A673 (cell line): ENCODE results near the gene RASGEF1C. TPM values are rescaled to one million over a fixed set of nuclear protein-coding genes. Genes with fewer than 3 reads are reported as not detected.

Experiments
- BruUV-seq: library from RNA; stranded (reverse); fragments of 400-500 nt; replicated peaks from 2 replicates; lab custom pipeline; 2021; lab: Mats Ljungman, UMichigan
- CTCF ChIA-PET: fragments of 300-600 bp; sonication (Branson Sonifier 250); formaldehyde crosslinking; loops from one replicate; lab custom pipeline; 2022; ENCODE audit warnings: antibody characterized with exemption; lab: Charles Lee
- POLR2A ChIA-PET: fragments of 300-600 bp; sonication (Branson Sonifier 250); formaldehyde crosslinking; loops from one replicate; lab custom pipeline; 2022; ENCODE audit warnings: antibody characterized with exemption; ENCODE audit not compliant: low non-redundant PET; lab: Charles Lee
- DNase-seq: peaks from one replicate; pipeline ENCODE4 v3.0.0-alpha.2; 2015; ENCODE audit warnings: low spot score
- H3K27ac ChIP-seq: fragments of 200-600 bp; sonication (generic); 2 replicates; pipeline ENCODE4 v1.5.1; 2016; ENCODE audit warnings: mixed run types, low read depth, mild to moderate bottlenecking, mixed read lengths, antibody characterized with exemption, low read length; ENCODE audit not compliant: poor library complexity, severe bottlenecking
- H3K27me3 ChIP-seq: fragments of 200-600 bp; sonication (generic); replicated peaks from 2 replicates; pipeline ENCODE4 v1.6.1; 2017; ENCODE audit warnings: mixed run types, low read depth, mild to moderate bottlenecking, mixed read lengths, antibody characterized with exemption, low read length; ENCODE audit not compliant: insufficient read depth, poor library complexity
- H3K36me3 ChIP-seq: fragments of 200-600 bp; sonication (generic); 2 replicates; pipeline ENCODE4 v1.6.1; 2016; ENCODE audit warnings: mixed run types, mild to moderate bottlenecking, mixed read lengths, antibody characterized with exemption, low read length; ENCODE audit not compliant: insufficient read depth, poor library complexity, severe bottlenecking
- H3K4me1 ChIP-seq: fragments of 200-600 bp; sonication (generic); 2 replicates; pipeline ENCODE4 v1.6.1; 2017; ENCODE audit warnings: mixed run types, mild to moderate bottlenecking, mixed read lengths, antibody characterized with exemption, low read length; ENCODE audit not compliant: insufficient read depth, poor library complexity, severe bottlenecking
- H3K4me3 ChIP-seq: fragments of 200-600 bp; sonication (generic); 2 replicates; pipeline ENCODE4 v1.5.1; 2016; ENCODE audit warnings: low read depth, mixed run types, mild to moderate bottlenecking, mixed read lengths, low read length; ENCODE audit not compliant: poor library complexity, severe bottlenecking
- H3K9me3 ChIP-seq: fragments of 200-600 bp; sonication (generic); 2 replicates; pipeline ENCODE4 v1.6.1; 2016; ENCODE audit warnings: mixed run types, low read depth, mild to moderate bottlenecking, mixed read lengths, antibody characterized with exemption, low read length; ENCODE audit not compliant: poor library complexity, severe bottlenecking
- CTCF ChIP-seq: fragments of 300-800, 200-600 bp; sonication (generic); conservative IDR thresholded peaks from 2 replicates; pipeline ENCODE4 v1.5.1; 2017; ENCODE audit warnings: low read depth, mild to moderate bottlenecking, antibody characterized with exemption, low read length, moderate library complexity, mixed read lengths
- EZH2 ChIP-seq: fragments of 200-600 bp; sonication (generic); IDR thresholded peaks from 2 replicates; pipeline ENCODE4 v1.6.1; 2017; ENCODE audit warnings: borderline replicate concordance, low read depth, mild to moderate bottlenecking, mixed read lengths, antibody characterized with exemption, low read length; ENCODE audit not compliant: poor library complexity, severe bottlenecking
- intact Hi-C: fragments of 100-400 bp; cut with micrococcal nuclease; formaldehyde crosslinking; loops from one replicate; pipeline ENCODE4 v1.10.0; 2022; ENCODE audit not compliant: unreplicated experiment
- total RNA-seq: library from RNA; stranded (reverse); gene quantifications from 2 replicates; pipeline ENCODE4 v1.2.3, GENCODE V29; 2021

RASGEF1C gene
- total RNA-seq, 1 experiment from 2014 or later, result not detected

DNA sequence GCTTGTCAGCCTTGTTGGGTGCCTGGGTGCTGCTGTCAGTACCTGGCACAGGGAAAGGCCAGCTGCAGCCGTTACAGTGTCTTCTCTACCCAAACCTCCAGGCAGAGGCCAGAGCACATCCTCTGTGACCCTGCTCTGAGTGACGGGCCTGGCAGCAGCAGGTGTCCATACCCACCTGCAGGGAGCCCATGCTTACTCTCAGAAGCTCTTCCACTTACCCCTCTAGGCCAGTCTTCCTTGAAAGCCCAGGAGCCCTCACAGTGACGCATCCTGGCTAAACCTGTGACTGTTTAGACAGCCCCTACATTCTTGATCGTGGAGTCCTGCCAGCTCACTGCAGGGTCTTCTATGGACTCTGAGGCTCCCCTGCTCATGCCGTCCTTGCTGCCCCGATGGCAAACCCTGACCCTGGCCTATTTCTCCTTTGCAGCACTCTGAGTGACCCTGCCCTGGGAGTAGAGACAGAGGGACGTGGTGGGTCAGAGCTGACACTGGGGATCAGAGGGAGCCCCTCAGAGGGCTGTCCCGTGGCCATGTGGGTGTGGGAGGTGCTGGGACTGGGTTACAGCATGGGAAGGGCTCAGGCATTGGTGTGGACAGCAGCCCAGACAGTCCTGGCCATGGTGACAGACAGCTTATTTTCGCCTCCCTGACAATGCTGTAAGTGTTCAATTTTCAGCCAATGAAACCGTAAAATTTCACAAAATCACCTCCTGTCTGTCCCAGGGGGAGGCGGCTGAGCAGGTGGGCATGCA is 69.9 kb downstream of the RASGEF1C start:
- DNase-seq, result no peak
- BruUV-seq, result no TSS peak
- H3K9me3 ChIP-seq, result no peaks in the 10 kb centered on the region
- no peaks in the 10 kb centered on the region for H3K36me3 ChIP-seq
- intact Hi-C loops, result no loop called here
- TF ChIP-seq EZH2 (no peak), CTCF (no peak)
- H3K4me1 ChIP-seq, result no peaks in the 10 kb centered on the region
- ChIA-PET CTCF (no interaction called here), POLR2A (no interaction called here)
- H3K27me3 ChIP-seq, result no peaks in the 10 kb centered on the region
- no peak overlapping the region for H3K4me3 ChIP-seq
- H3K27ac ChIP-seq, result no peak overlapping the region

DNA sequence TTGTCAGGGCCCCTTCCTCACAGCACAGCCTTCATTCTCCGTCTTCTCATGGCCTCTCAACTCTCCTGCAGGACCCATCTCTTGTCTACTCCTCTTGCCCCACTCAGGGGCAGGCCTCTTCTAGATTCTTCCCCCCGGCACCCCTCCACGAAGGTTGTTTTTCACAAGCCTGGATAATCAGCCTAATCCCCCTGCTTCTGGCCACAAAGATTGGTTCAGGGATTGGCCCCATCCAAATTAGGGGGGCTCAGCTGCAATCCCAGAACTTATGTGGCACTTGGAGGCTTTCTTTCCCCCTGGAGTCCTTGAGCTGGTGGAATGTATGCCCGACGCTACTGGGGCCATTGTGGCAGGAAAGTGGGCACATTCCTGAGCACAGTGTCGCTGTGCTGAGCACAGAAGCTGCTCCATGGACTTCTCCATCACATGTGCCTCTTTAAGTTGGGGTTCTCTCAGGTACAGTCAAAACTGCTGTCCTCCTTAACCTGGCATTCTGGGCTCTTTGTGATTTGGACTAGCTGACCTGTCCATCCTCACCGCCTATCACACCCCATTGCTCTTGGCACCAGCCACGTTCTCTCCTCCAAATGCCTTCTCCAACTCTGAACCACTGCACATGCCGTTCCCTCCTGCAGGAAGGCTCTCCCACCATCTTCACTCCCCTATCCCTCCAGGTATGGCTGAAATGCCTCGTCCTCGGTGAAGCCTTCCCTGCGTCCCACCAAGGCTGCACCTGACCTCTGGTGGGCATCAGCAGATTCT is 70.6 kb downstream of the RASGEF1C start:
- no peaks in the 10 kb centered on the region for H3K27me3 ChIP-seq
- no peak for TF ChIP-seq CTCF
- no peak for TF ChIP-seq EZH2
- H3K9me3 ChIP-seq, result no peaks in the 10 kb centered on the region
- H3K4me3 ChIP-seq, result no peak overlapping the region
- no peaks in the 10 kb centered on the region for H3K4me1 ChIP-seq
- no peak overlapping the region for H3K27ac ChIP-seq
- intact Hi-C loops, result no loop called here
- H3K36me3 ChIP-seq, result no peaks in the 10 kb centered on the region
- CTCF ChIA-PET, result no interaction called here
- no TSS peak for BruUV-seq
- no peak for DNase-seq
- POLR2A ChIA-PET, result no interaction called here

DNA sequence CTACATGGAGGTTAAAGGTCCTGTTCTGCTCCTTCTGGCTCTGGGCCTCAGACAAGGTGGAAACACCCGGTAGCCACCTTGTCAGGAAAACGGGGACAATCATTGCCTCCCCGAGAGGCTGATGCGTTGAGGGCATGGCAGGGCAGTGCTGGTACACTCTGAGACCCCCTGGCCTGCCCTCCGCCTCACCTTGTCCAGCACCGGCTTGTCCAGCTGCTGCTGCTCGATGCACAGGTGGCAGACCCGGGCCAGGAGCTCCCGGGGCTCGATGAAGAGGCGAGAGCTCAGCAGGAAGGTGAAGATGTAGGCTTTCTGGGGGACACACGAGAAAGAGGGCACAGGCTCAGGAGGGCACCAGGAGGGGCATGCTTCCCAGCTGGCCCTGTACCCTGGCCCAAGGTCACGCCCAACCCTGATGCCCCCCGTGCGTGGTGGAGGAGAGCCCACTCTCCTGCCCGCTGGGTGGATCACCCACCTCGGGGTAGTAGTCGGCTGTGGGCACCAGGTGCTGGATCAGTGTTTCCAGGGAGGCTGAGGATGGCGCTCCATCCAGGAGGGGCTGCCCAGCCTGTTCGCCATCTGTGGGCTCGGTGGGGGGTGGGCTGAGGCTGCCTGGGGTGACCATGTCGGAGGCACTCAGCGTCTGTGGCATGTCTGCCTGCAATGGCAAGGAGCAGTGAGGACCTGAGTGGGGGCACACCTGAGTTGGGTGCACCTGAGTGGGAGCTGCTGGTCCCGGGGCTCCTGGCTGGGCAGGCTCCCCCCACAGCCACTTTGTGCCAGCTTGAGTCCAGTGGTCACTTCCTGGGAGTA is 71.4 kb downstream of the RASGEF1C start:
- no peaks in the 10 kb centered on the region for H3K36me3 ChIP-seq
- intact Hi-C loops, result no loop called here
- POLR2A ChIA-PET, result no interaction called here
- H3K4me3 ChIP-seq, result no peak overlapping the region
- H3K27ac ChIP-seq, result no peak overlapping the region
- no peak for DNase-seq
- H3K27me3 ChIP-seq, result no peaks in the 10 kb centered on the region
- no peaks in the 10 kb centered on the region for H3K4me1 ChIP-seq
- CTCF ChIA-PET, result no interaction called here
- H3K9me3 ChIP-seq, result no peaks in the 10 kb centered on the region
- TF ChIP-seq CTCF (no peak), EZH2 (no peak)
- no TSS peak for BruUV-seq
